ENCODE measurements around the gene GPR55.

The GPR55 gene

DNA sequence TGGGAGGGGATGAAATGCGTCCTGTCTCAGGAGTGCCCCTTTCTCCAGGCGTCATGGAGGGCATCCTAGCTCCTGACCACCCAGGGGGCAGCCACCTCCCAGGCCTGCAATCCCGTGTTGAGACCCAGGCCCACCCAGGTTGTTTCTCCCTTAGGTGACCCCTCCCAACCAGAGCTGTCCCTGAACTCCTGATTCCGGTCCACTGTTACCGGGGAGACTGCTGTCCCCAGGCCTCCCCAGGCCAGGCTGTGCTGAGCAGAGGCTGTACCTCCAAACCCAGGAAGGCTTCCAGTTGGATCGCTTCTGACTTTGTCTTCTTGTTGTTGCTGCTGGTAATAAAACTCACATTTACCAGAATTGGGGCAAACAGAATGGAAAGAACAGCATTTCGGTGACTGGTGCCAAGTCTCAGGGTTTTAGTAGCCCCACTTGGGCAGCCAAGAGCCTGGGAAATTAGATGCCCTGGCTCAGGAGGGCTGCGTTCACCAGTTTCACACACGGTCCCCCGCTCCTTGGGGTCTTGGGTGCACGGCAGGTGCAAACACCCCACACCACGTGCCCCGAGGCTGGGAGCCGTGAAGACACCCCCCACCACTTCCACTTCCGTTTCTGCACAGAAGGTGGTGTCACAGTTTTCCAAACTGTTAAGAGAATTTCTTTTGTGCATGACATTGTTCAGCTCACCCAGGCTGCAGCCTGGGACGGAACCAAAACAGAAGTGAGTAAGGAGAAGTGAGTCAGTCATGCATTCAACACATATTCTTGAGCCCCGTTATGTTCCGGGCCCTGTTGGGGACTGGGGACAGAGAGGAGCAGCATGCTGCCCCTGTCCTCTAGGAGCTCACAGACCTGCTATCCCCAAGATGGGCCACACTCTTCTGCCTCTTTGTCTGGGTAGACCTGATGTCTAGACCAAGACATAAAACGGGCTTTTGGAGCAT, 30.9 kb downstream of the GPR55 start:
- no peak overlapping the region for H3K4me3 ChIP-seq (ENCODE audit: low read depth, low read length)
- TF ChIP-seq CTCF (IDR thresholded peaks at IDR 0.05; ENCODE audit: low read depth, low read length, missing control alignments) = no peak
- DNase-seq (ENCODE audit: low read depth) = no peak

- DNase-seq (ENCODE audit: low read depth) = no peak
- H3K4me3 ChIP-seq (ENCODE audit: low read depth, low read length) = no peak overlapping the region
- no peak for TF ChIP-seq CTCF (IDR thresholded peaks at IDR 0.05; ENCODE audit: low read depth, low read length, missing control alignments)
Observed at GRCh38 chr2:230893338-230893737, 31.7 kb downstream of the GPR55 start.

DNA sequence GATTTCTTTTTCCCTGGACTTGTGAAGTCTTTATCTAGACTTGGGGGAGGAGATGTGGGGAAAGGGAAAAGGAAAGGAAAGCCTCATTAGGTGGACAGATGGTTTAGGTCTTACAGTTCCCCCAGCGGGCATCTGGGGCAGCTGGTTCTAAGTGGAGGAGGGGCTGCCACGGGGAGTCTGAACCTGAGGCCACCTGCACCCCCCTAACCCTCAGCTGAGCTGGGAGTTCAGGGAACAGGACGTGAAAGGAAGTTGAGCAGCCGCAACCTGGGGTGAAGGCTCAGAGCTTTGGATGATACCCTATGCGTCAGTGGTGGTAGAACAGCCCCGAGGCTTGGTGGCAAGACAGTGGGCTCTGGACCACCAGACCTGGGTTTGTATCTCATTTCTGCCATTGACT, 33.5 kb downstream of the GPR55 start:
- DNase-seq (ENCODE audit: low read depth) = no peak
- no peak for TF ChIP-seq CTCF (IDR thresholded peaks at IDR 0.05; ENCODE audit: low read depth, low read length, missing control alignments)
- H3K4me3 ChIP-seq (ENCODE audit: low read depth, low read length) = no peak overlapping the region

DNA sequence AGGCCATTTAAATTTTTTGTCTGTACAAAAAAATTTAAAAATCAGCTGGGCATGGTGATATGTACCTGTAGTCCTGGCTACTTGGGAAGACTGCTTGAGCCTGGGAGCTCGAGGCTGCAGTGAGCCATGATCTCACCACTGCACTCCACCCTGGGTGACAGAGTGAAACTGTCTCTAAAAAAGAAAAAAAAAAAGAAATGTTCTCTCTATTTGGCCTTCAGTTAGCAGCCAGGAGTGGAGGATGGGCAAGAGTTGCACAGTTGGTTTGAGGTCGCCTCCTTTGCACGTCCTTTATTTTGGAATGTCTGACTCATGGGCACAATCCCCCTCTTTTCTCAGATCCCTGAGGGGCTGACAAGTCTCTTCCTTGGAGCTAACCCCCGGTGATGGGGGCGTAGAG, 34.0 kb downstream of the GPR55 start:
- DNase-seq (ENCODE audit: low read depth) = no peak
- TF ChIP-seq CTCF (IDR thresholded peaks at IDR 0.05; ENCODE audit: low read depth, low read length, missing control alignments) = no peak
- no peak overlapping the region for H3K4me3 ChIP-seq (ENCODE audit: low read depth, low read length)

DNA sequence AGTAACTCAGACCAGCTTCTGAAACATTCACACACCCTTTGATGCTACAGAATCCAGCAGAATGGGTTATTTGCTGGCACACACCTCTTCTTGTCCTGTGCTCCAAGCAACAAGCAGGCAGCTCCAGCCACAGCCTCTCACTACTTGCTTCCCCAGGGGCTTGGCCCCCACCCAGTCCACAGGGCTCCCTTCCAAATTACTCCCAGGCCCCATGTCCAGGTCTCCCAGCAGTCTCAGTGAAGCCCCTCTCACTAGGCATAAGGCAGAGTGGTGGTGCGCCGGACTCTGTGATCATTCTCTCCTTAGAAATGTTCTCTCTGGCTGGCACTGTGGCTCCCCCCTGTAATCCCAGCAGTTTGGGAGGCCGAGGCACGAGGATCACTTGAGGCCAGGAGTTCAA, 34.4 kb downstream of the GPR55 start:
- no peak for TF ChIP-seq CTCF (IDR thresholded peaks at IDR 0.05; ENCODE audit: low read depth, low read length, missing control alignments)
- H3K4me3 ChIP-seq (ENCODE audit: low read depth, low read length) = no peak overlapping the region
- DNase-seq (ENCODE audit: low read depth) = no peak

DNA sequence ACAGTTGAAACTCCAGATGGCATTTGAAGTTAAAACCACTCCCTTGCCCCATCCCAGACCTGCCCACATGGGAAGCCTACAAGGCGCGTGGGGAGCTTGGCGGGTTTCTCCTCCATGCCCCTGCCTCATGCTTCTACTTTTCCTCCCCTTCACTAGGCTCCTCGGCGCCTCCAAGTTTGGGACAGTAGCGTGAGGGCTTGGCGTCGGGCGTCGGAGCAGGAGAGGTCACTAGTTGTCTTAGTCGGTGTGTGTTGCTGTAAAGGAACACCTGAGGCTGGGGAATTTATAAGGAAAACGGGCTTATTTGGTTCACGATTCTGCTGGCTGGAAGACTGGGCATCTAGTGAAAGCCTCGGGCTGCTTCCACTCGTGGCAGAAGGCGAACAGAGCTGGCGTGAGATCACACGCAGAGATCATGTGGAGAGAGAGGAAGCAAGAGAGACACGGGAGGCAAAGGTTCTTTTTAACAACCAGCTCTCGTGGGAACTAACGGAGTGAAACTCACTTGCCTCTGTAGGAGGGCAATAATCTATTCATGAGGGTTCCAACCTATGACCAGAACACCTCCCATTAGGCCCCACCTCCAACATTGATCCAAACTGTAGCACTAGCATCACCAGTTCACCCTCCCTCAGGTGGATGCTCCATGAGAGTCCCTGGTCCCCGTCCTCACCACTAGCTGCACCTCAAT, 35.0 kb downstream of the GPR55 start:
- TF ChIP-seq CTCF (IDR thresholded peaks at IDR 0.05; ENCODE audit: low read depth, low read length, missing control alignments) = no peak
- H3K4me3 ChIP-seq (ENCODE audit: low read depth, low read length) = no peak overlapping the region
- no peak for DNase-seq (ENCODE audit: low read depth)

All from GM12864 (cell line).